IPS-18a (cell line): ENCODE measurements around the gene MTX3.

Source experiments
- H3K27ac ChIP-seq: one replicate; pipeline ENCODE4 v1.5.1; 2013; ENCODE audit warnings: low read length
- H3K27me3 ChIP-seq: one replicate; pipeline ENCODE4 v1.6.1; 2013; ENCODE audit warnings: mild to moderate bottlenecking, low read length; ENCODE audit not compliant: control insufficient read depth, insufficient read depth
- H3K36me3 ChIP-seq: one replicate; pipeline ENCODE4 v1.6.1; 2013; ENCODE audit warnings: low read depth, low read length; ENCODE audit not compliant: control insufficient read depth
- H3K4me1 ChIP-seq: one replicate; pipeline ENCODE4 v1.6.1; 2013; ENCODE audit warnings: low read depth, low read length; ENCODE audit not compliant: control insufficient read depth
- H3K4me3 ChIP-seq: one replicate; pipeline ENCODE4 v1.5.1; 2013; ENCODE audit warnings: low read length
- H3K9ac ChIP-seq: one replicate; pipeline ENCODE4 v1.6.1; 2013; ENCODE audit warnings: mild to moderate bottlenecking, low read length, moderate library complexity
- H3K9me3 ChIP-seq: one replicate; pipeline ENCODE4 v1.6.1; 2013; ENCODE audit warnings: low read depth, low read length; ENCODE audit not compliant: control insufficient read depth

The MTX3 gene

DNA sequence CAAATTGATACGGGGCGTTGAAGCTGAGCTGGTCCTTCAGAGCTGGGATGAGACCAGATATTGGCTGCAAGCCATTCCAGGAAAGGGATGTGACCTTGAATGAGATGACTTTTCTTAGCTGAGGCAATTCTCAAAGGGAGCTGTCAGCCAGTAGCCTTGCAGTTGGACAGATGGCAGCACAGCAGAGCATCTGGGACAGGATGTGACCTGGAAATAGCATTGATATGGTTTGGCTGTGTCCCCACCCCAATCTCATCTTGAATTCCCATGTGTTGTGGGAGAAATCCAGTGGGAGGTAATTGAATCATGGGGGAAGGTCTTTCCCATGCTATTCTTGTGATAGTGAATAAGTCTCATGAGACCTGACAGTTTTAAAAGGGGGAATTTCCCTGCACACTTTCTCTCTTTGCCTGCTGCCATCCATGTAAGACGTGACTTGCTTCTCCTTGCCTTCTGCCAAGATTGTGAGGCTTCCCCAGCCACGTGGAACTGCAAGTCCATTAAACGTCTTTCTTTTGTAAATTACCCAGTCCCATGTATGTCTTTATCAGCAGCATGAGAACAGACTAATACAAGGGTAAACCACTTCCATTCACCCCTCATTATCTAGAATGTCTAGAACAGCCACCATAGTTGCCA lies 19.8 kb upstream of the MTX3 start:
- no peak overlapping the region for H3K27ac ChIP-seq

DNA sequence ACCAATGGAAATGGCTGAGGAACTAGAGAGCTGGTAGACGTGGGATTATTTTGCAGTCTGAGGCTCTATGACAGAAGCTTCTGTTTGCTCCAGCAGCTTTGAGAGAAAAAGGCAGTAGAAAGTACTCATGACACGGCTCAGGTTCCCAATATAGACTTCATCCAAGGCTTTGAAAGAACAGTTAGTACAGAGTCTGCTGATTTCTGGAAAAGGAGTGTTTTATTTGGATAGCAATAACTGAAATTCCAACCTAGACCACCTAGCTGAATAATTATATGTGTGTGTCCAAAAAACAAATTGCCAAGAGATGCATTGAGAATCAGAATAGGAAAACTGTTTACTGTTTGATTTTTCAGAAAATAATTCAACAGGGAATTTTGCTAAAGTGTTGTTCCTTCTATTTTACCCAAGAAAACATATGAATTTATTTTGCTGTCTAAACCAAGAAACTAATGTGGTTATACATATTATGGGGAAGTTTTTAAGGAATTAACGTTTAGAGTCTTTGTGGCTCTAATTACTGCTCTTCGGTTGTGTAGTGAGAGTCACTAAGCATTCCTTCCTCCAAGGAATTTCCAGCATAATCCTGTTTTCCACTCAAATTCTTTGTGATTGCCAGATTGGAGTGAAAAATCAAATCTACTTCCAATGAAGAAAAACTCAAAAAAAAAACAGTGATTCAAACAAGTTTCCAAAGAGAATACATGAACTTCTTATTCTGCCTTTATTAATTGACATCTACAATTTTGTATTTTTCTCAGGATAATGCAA lies 18.1 kb upstream of the MTX3 start:
- Histone ChIP-seq H3K27me3 (no peaks in the 10 kb centered on the region), H3K9ac (no peak overlapping the region), H3K9me3 (no peaks in the 10 kb centered on the region), H3K36me3 (no peaks in the 10 kb centered on the region), H3K4me1 (no peaks in the 10 kb centered on the region), H3K4me3 (no peak overlapping the region), H3K27ac (no peak overlapping the region)

More for the DNA sequence above, 19.8 kb upstream of the MTX3 start:
- Histone ChIP-seq H3K4me3 (no peak overlapping the region), H3K9ac (no peak overlapping the region), H3K36me3 (no peaks in the 10 kb centered on the region), H3K27me3 (no peaks in the 10 kb centered on the region), H3K9me3 (no peaks in the 10 kb centered on the region), H3K4me1 (no peaks in the 10 kb centered on the region)

DNA sequence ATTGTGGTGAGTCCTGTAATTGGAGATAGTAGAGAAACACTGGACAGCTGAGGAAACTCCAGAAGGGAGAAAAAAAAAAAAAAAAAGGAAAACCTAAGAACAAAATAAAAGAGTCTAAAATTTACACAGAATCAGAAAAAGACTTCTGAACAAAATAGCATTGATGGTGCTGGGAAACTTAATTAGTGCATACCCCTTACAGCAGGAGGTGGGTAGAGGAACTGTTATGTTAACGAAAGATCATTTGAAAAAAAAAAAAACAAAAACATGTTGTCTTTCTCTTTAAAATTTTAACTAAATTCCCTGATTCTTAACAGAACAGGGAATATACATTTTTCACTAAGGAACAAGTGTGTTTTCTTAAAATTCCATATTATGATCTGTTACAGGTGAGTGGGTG lies 11.6 kb upstream of the MTX3 start:
- Histone ChIP-seq H3K4me1 (peaks cover 29% of the 10 kb centered on the region), H3K36me3 (no peaks in the 10 kb centered on the region), H3K9ac (no peak overlapping the region), H3K27me3 (no peaks in the 10 kb centered on the region), H3K27ac (no peak overlapping the region), H3K4me3 (peak overlapping the region; percentile 5), H3K9me3 (no peaks in the 10 kb centered on the region)

DNA sequence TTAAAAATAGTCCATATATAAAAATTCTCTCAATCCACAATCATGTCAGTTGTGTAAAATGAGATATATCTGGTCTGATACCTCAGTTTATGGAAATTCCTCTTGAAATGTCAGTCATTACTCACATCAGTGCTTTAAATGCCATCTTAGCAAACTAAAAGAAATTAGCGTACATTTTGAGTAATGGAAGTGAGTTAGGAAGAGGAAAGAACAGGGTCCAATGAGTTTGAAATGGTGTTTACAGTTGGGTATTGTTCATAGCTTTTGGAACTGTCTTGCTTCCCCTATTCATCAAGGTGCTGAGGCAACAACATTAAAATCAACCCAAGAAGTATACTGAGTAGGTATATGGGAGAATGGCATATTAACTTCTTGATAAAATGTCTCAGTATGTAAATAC lies 8.7 kb upstream of the MTX3 start:
- Histone ChIP-seq H3K4me1 (peaks cover 29% of the 10 kb centered on the region), H3K27me3 (no peaks in the 10 kb centered on the region), H3K9ac (no peak overlapping the region), H3K36me3 (no peaks in the 10 kb centered on the region), H3K4me3 (no peak overlapping the region), H3K9me3 (no peaks in the 10 kb centered on the region), H3K27ac (no peak overlapping the region)

DNA sequence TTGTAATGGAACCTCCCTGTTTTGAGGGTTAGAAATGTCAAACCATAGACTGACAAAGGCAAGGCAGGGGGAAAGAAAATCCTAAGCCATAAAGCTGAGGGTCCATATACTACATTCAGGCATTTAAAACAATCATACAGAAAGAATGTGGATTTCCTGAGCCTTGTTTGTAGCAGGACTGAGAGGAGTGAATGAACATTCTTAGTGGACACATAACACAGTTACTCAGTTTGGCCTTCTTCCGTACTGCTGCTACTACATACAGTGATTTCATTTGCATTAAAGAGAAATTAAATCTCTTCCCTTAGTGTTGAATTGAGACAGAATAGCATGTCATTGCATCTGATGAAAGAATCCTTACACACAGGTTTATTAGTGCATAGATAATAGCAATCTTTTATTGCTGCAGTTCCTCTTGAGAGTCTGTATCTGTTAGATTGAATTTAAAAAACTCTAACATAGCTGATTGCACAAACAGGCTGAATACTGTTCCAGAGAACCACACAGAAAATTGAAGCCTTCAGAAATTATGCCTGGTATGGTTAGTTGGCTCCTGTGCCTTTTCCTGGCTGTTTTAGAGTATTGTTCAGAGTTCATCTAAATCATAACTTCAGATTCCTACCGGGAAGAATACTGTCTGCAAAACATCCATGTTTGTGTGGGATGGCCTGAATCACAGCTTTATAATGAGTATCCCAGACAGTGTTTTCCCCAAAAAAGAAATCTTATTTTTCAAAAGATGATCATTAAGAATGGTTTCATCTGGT lies 2.0 kb upstream of the MTX3 start:
- H3K27ac ChIP-seq = no peak overlapping the region
- H3K9ac ChIP-seq = no peak overlapping the region
- no peaks in the 10 kb centered on the region for H3K9me3 ChIP-seq
- peaks cover 8% of the 10 kb centered on the region for H3K36me3 ChIP-seq
- H3K4me3 ChIP-seq = no peak overlapping the region
- no peaks in the 10 kb centered on the region for H3K27me3 ChIP-seq
- peaks cover 16% of the 10 kb centered on the region for H3K4me1 ChIP-seq

DNA sequence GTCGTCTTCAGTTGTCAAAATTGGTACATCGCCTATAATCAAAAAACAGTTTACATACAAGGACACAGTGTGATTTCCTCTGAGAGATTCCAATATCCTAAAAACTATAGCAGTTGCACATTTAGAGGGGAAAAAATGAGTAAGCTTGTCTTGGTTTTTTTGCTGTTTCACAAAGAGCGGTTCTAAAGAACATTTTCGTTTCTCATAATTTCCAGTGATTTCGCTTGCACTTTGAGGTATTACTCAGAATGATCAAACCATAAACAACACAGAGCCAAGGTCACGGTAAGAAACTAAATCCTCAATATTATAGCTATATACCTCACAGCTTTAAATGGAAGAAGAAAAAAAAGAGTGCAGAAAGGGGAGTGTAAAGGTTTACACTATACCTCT lies 861 bp downstream of the MTX3 start:
- peak overlapping the region; percentile 86 for H3K9ac ChIP-seq
- H3K36me3 ChIP-seq = peaks cover 33% of the 10 kb centered on the region

DNA sequence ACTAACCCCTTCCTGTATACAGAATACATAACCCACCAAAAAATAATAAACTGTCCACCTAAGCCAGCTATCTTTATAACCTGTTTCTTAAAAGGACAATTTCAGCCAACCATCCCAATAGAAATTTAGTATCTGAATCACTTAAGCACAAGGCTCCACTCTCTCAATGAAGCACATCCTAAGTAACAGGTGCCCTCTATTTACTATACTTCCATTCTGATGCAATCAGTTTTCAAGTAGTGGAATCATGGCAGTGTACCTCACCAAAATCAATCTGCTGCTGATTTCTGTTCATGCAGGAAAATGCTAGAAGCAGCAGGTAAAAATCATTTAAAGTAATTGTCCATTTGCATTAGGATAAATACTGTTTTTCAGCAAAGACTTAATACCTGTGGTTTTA lies 4.8 kb downstream of the MTX3 start:
- Histone ChIP-seq H3K9ac (no peak overlapping the region), H3K36me3 (peaks cover 64% of the 10 kb centered on the region), H3K4me1 (peaks cover 6% of the 10 kb centered on the region), H3K27me3 (no peaks in the 10 kb centered on the region), H3K27ac (no peak overlapping the region), H3K4me3 (no peak overlapping the region), H3K9me3 (no peaks in the 10 kb centered on the region)

More for the DNA sequence above, 861 bp downstream of the MTX3 start:
- H3K4me3 ChIP-seq = peak overlapping the region; percentile 88
- H3K9me3 ChIP-seq = no peaks in the 10 kb centered on the region
- no peaks in the 10 kb centered on the region for H3K27me3 ChIP-seq
- H3K27ac ChIP-seq = peak overlapping the region; percentile 54
- H3K4me1 ChIP-seq = peaks cover 16% of the 10 kb centered on the region

DNA sequence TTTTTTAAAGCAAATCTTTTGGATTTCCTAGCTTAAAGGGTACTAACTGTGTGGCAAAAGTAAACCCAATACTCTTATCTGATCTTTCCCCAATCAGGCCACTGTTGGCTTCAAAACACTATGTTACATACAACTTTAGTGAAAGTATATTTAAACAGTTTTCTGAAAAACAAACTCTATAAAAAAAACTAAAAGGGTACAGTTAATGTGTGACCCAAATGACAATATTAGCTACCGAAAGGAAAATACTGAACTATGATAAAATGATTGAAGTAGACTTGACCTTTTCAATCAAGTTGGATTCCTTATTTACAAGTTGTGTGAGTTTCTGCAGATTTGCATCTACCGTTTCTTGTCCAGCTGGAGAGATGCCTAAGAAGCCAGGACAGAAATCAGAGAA lies 5.8 kb downstream of the MTX3 start:
- H3K27ac ChIP-seq = no peak overlapping the region
- no peak overlapping the region for H3K4me3 ChIP-seq
- H3K4me1 ChIP-seq = peaks cover 6% of the 10 kb centered on the region
- no peaks in the 10 kb centered on the region for H3K27me3 ChIP-seq
- no peaks in the 10 kb centered on the region for H3K9me3 ChIP-seq
- no peak overlapping the region for H3K9ac ChIP-seq
- peaks cover 71% of the 10 kb centered on the region for H3K36me3 ChIP-seq

DNA sequence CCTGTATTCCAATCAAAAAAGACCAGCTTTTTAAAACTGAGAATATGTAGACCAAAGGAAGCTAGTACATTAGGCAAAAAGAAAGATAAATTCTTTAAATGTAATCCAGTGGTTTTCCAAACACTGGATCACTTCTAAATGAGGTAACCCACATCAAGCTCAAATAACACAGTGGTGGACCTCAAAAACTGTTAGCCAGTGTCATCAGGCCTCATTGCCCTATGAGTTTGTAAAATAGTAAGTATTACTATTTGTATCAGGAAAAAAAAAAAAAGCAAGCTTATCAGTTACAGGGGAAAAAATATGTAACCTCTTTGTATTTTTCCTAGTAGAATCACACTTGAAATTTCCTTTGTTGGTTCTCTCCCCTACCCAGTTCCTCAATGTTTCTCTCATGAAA lies 6.7 kb downstream of the MTX3 start:
- no peak overlapping the region for H3K9ac ChIP-seq
- H3K9me3 ChIP-seq = no peaks in the 10 kb centered on the region
- no peaks in the 10 kb centered on the region for H3K4me1 ChIP-seq
- H3K4me3 ChIP-seq = no peak overlapping the region
- no peaks in the 10 kb centered on the region for H3K27me3 ChIP-seq
- H3K36me3 ChIP-seq = peaks cover 71% of the 10 kb centered on the region
- no peak overlapping the region for H3K27ac ChIP-seq

DNA sequence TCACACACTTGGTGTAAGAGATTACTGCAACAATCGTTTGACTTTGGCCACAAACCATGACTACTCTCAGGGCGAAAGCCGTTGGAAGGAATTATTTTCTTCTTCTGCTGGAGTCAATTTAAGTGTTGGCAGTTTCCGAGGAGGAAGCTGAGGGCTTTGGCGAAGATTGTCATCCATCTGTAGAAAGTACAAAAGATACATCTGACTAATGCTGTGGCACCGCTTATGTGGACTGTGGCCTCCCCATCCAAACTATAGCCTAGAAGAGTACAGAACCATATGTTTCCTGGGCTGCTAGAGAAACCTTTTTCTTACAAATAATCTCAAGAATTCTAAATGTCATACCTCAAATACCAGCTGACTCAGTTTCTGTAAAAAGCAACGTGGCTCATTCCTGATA lies 7.4 kb downstream of the MTX3 start:
- no peak overlapping the region for H3K9ac ChIP-seq
- H3K27me3 ChIP-seq = no peaks in the 10 kb centered on the region
- peaks cover 74% of the 10 kb centered on the region for H3K36me3 ChIP-seq
- H3K4me3 ChIP-seq = no peak overlapping the region
- no peak overlapping the region for H3K27ac ChIP-seq
- H3K4me1 ChIP-seq = no peaks in the 10 kb centered on the region
- H3K9me3 ChIP-seq = no peaks in the 10 kb centered on the region

DNA sequence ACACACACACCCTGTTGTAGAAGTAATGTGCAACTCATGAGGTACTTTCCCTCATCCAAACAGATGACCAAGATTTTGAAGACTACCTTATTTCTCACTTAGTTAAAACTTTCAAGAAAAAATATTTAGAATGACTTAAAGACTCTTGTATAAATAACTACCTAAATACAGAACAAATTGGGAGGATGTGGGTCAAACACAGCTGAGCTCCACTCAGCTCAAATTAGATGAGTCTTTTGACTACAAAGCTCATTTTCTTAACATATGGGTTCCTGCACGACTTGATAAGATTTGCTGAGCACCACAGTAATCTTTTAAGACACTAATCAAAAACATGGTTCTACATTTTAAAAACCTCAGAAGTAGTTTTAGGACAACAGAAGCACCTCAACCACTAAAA lies 8.9 kb downstream of the MTX3 start:
- no peaks in the 10 kb centered on the region for H3K27me3 ChIP-seq
- H3K9ac ChIP-seq = no peak overlapping the region
- no peaks in the 10 kb centered on the region for H3K4me1 ChIP-seq
- H3K4me3 ChIP-seq = no peak overlapping the region
- H3K27ac ChIP-seq = no peak overlapping the region
- H3K36me3 ChIP-seq = peaks cover 75% of the 10 kb centered on the region
- H3K9me3 ChIP-seq = no peaks in the 10 kb centered on the region
